HG03095 (cell line): ENCODE data around the gene C22orf39.

Source experiments
- ATAC-seq: cut with Tn5 transposase; IDR thresholded peaks from one replicate; pipeline ENCODE4 v1.9.1; 2021; ENCODE audit warnings: moderate library complexity; ENCODE audit not compliant: unreplicated experiment

C22orf39 gene

GRCh38 chr22:19402642-19403191, 44.8 kb downstream of the C22orf39 start:
- no peak for ATAC-seq

DNA sequence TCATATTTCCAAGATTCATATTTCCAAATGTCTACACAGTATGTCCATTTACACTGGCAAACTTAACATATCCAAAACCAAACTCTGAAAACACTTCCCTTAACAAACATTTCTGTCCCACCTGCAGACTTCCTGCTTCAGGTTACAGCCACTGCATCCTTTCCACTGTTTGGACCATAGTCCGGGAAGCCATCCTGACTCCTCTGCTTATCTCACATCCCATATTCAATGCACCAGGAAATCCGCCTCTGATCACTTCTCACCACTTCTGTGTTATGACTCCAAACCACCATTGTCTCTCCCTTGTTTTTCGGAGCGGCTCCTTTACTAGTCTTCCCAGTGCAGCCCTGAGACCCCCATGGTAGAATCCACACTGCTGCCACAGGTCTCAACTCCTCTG, 46.0 kb downstream of the C22orf39 start:
- no peak for ATAC-seq

DNA sequence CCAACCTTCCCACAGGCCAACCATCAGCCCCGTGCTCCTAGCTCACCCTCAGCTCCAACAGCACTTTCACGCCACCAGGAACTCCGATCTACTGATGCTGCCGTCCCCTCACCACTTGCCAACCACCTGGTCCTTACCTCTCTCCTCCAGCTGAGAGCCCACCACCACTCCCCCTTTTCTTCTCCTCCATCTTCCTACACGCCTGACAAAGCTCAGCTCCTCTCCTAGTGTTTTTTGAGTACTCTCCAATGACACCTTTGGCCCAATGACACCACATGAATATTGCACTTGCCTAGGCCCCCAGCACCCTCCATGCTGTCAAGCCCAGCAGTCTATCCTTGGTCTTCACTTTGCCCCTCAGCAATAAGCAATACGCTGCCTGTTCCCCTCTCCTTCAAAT, 46.6 kb downstream of the C22orf39 start:
- no peak for ATAC-seq

GRCh38 chr22:19398652-19399051, 48.9 kb downstream of the C22orf39 start:
- no peak for ATAC-seq

DNA sequence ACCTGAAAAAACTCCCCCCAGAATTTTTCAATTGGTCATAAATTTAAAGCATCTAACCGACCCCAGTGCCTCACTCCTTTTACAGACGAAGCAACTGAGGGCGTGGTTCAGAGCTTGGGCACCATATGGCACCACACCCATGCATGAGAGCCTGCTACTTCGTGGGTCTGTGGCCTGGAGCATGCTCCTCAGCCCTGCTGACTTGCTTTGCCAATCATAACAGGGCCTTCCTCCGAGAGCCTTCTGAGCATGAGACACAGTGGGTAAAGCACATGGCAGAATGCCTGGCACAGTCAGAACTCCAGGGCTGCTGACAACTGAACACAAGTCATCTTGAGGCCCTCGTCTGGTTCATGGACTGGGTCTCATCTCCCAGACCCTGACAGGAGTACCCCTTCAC, 49.3 kb downstream of the C22orf39 start:
- ATAC-seq = no peak

- no peak for ATAC-seq
These were observed 49.8 kb downstream of the C22orf39 start for GRCh38 chr22:19397734-19398104.

GRCh38 chr22:19396934-19397733, 50.4 kb downstream of the C22orf39 start:
- no peak for ATAC-seq

DNA sequence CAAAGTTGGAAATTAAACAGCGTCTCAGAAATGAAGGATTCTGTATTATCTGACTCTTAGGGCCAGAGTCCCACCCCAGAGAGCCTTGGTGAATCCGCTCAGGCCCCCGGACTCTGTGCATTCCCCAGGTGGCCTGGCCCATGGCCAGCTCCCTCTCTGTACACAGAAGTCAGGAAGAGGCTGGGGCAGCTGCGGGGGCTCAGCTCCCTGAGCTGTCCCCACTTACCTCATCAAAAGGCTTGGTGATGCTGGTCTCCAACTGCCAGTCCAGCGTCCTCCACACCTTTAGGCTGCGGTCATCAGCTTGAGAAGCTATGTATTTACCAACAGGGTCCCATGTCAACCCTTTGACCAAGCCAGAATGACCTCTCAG, 51.0 kb downstream of the C22orf39 start:
- ATAC-seq = no peak

GRCh38 chr22:19395276-19395675, 52.2 kb downstream of the C22orf39 start:
- no peak for ATAC-seq

- ATAC-seq = no peak
These were observed 53.0 kb downstream of the C22orf39 start for GRCh38 chr22:19394274-19395050.

- no peak for ATAC-seq
These were observed 53.8 kb downstream of the C22orf39 start for GRCh38 chr22:19393704-19394103.
